CD14-positive monocyte (primary cell): ENCODE data around the gene GH2. TPM values are rescaled to one million over a fixed set of nuclear protein-coding genes. Genes with fewer than 3 reads are reported as not detected.

ENCODE experiments used
- DNase-seq, 3 donors: peaks; one replicate each; pipeline ENCODE4 v3.0.0-alpha.2; 2011 to 2022
- H2AFZ ChIP-seq: 2 replicates; pipeline ENCODE4 v1.6.0; 2012; ENCODE audit warnings: mild to moderate bottlenecking, low read depth, low read length, inconsistent platforms; ENCODE audit not compliant: insufficient read depth, poor library complexity, severe bottlenecking
- H3K27ac ChIP-seq, 2 donors: 1 replicate in 1 of 2; 2 replicates in 1 of 2; pipeline ENCODE4 v1.5.1; 2012 to 2013; ENCODE audit warnings: low read length in 2 of 2, control low read depth in 1 of 2, inconsistent platforms in 1 of 2, low read depth in 1 of 2, mild to moderate bottlenecking in 1 of 2
- H3K27me3 ChIP-seq, 2 donors: one replicate each; pipeline versions ENCODE4 v1.6.0 to v1.6.1; 2011 to 2013; ENCODE audit warnings: low read length in 2 of 2; ENCODE audit not compliant: control insufficient read depth in 2 of 2, insufficient read depth in 2 of 2
- H3K36me3 ChIP-seq, 2 donors: replicated peaks in 1 of 2; 1 replicate in 1 of 2; 2 replicates in 1 of 2; pipeline versions ENCODE4 v1.5.1 to v1.6.1; 2012 to 2013; ENCODE audit warnings: low read length in 2 of 2, control low read depth in 1 of 2, inconsistent platforms in 1 of 2, mild to moderate bottlenecking in 1 of 2; ENCODE audit not compliant: insufficient read depth in 2 of 2, control insufficient read depth in 1 of 2
- H3K4me1 ChIP-seq, 2 donors: 1 replicate in 1 of 2; 2 replicates in 1 of 2; pipeline versions ENCODE4 v1.5.1 to v1.6.1; 2012 to 2013; ENCODE audit warnings: low read length in 2 of 2, control low read depth in 1 of 2, inconsistent platforms in 1 of 2, mild to moderate bottlenecking in 1 of 2, moderate library complexity in 1 of 2; ENCODE audit not compliant: insufficient read depth in 2 of 2, control insufficient read depth in 1 of 2
- H3K4me2 ChIP-seq: replicated peaks from 2 replicates; pipeline ENCODE3; 2012; ENCODE audit warnings: low read length, moderate library complexity, mild to moderate bottlenecking; ENCODE audit not compliant: poor library complexity, severe bottlenecking; ENCODE audit errors: extremely low read depth
- H3K4me3 ChIP-seq, 3 experiments: fragments of 200-600 bp in 1 of 3; sonication (generic) in 1 of 3; replicated peaks in 1 of 3; 1 replicate in 2 of 3; 2 replicates in 1 of 3; pipeline ENCODE4 v1.5.1; 2011 to 2013; ENCODE audit warnings: low read length in 3 of 3, mild to moderate bottlenecking in 3 of 3, control low read depth in 2 of 3, low read depth in 2 of 3, inconsistent platforms in 1 of 3, moderate library complexity in 1 of 3
- H3K79me2 ChIP-seq: 2 replicates; pipeline ENCODE4 v1.6.0; 2012; ENCODE audit warnings: mild to moderate bottlenecking, control low read depth, inconsistent platforms, low read length, moderate library complexity; ENCODE audit not compliant: insufficient read depth
- H3K9ac ChIP-seq: 2 replicates; pipeline ENCODE4 v1.6.0; 2017; ENCODE audit warnings: low read length, mild to moderate bottlenecking; ENCODE audit not compliant: insufficient read depth, poor library complexity, severe bottlenecking
- H3K9me3 ChIP-seq, 2 donors: replicated peaks in 1 of 2; 1 replicate in 1 of 2; 2 replicates in 1 of 2; pipeline versions ENCODE4 v1.5.1 to v1.6.1; 2012 to 2013; ENCODE audit warnings: low read length in 2 of 2, control low read depth in 1 of 2; ENCODE audit not compliant: control insufficient read depth in 1 of 2, insufficient read depth in 1 of 2
- H4K20me1 ChIP-seq: 2 replicates; pipeline ENCODE4 v1.6.0; 2012; ENCODE audit warnings: mild to moderate bottlenecking, low read length, control low read depth, moderate library complexity; ENCODE audit not compliant: insufficient read depth
- H3K27ac Mint-ChIP-seq, 7 donors: one replicate each; pipeline ENCODE4 v1.8.0; 2020; ENCODE audit warnings: mild to moderate bottlenecking in 7 of 7, mixed read lengths in 7 of 7, moderate library complexity in 6 of 7, inconsistent platforms in 2 of 7
- H3K27me3 Mint-ChIP-seq, 3 donors: one replicate each; pipeline ENCODE4 v1.8.0; 2021 to 2022; ENCODE audit warnings: low read depth in 3 of 3, mild to moderate bottlenecking in 3 of 3, mixed read lengths in 3 of 3, moderate library complexity in 3 of 3, inconsistent platforms in 1 of 3
- H3K36me3 Mint-ChIP-seq, 2 donors: one replicate each; pipeline ENCODE4 v1.8.0; 2020; ENCODE audit warnings: mixed read lengths in 2 of 2, inconsistent platforms in 1 of 2, mild to moderate bottlenecking in 1 of 2
- H3K4me1 Mint-ChIP-seq: one replicate; pipeline ENCODE4 v1.8.0; 2020; ENCODE audit warnings: mild to moderate bottlenecking, mixed read lengths
- H3K4me3 Mint-ChIP-seq, 2 donors: one replicate each; pipeline ENCODE4 v1.8.0; 2020; ENCODE audit warnings: mild to moderate bottlenecking in 2 of 2, mixed read lengths in 2 of 2, moderate library complexity in 1 of 2
- H3K9me3 Mint-ChIP-seq, 7 donors: one replicate each; pipeline ENCODE4 v1.8.0; 2020 to 2022; ENCODE audit warnings: mixed read lengths in 7 of 7, mild to moderate bottlenecking in 6 of 7, moderate library complexity in 6 of 7, inconsistent platforms in 2 of 7
- WGBS: methylation state at CpG from one replicate; pipeline ENCODE4 v1.1.5; 2013; ENCODE audit warnings: missing lambda C conversion rate; ENCODE audit not compliant: insufficient coverage; 5-methylcytosine and 5-hydroxymethylcytosine counted together
- intact Hi-C, 2 donors: fragments of 100-400 bp; cut with micrococcal nuclease; formaldehyde crosslinking; loops; one replicate each; pipeline versions ENCODE4 v1.15.0 to v1.15.1; 2023
- polyA plus RNA-seq, 3 donors: library from polyadenylated mRNA; depleted of rRNA in 1 of 3; unstranded in 2 of 3; stranded (reverse) in 1 of 3; fragments of 300-500 nt in 2 of 3; fragments of >200 nt in 1 of 3; fragmentation: Illumina TruSeq in 2 of 3; gene quantifications; 1 replicate in 2 of 3; 2 replicates in 1 of 3; pipeline ENCODE4 v1.2.3, GENCODE V29; 2012 to 2021
- TF ChIP-seq, protein P1 (sequence below): fragments of 200-600 bp; IDR thresholded peaks from one replicate; pipeline ENCODE4 v1.8.0; 2022; ENCODE audit warnings: antibody characterized with exemption, mild to moderate bottlenecking

GH2 gene
- polyA plus RNA-seq, 3 donors: not detected

GRCh38 chr17:63835167-63835720, 46.5 kb downstream of the GH2 start:
- Mint-ChIP-seq H3K36me3 (peaks cover 59 to 70% of the 10 kb centered on the region in 2 donors), H3K4me3 (no peak overlapping the region), H3K27ac (peak overlapping the region in 6 of 7 donors; percentile 15 to 81 (median 62)), H3K9me3 (no peaks in the 10 kb centered on the region), H3K4me1 (peaks cover 35% of the 10 kb centered on the region), H3K27me3 (peaks cover 0 to 1% (median 0%) of the 10 kb centered on the region in 3 donors)
- Histone ChIP-seq H3K27me3 (no peaks in the 10 kb centered on the region), H3K4me3 (no peak overlapping the region), H3K9ac (no peak overlapping the region), H3K4me2 (no peak overlapping the region), H2AFZ (no peak overlapping the region), H3K27ac (peak overlapping the region in 1 of 2 donors; percentile 56), H4K20me1 (peaks cover 95% of the 10 kb centered on the region), H3K79me2 (peaks cover 65% of the 10 kb centered on the region), H3K36me3 (peaks cover 64 to 76% of the 10 kb centered on the region in 2 donors), H3K4me1 (peaks cover 24 to 32% of the 10 kb centered on the region in 2 donors), H3K9me3 (no peaks in the 10 kb centered on the region)
- no peak for DNase-seq
- 88% methylated on average over 9 of the region's 9 CpGs for WGBS
- TF ChIP-seq, protein P1, sequence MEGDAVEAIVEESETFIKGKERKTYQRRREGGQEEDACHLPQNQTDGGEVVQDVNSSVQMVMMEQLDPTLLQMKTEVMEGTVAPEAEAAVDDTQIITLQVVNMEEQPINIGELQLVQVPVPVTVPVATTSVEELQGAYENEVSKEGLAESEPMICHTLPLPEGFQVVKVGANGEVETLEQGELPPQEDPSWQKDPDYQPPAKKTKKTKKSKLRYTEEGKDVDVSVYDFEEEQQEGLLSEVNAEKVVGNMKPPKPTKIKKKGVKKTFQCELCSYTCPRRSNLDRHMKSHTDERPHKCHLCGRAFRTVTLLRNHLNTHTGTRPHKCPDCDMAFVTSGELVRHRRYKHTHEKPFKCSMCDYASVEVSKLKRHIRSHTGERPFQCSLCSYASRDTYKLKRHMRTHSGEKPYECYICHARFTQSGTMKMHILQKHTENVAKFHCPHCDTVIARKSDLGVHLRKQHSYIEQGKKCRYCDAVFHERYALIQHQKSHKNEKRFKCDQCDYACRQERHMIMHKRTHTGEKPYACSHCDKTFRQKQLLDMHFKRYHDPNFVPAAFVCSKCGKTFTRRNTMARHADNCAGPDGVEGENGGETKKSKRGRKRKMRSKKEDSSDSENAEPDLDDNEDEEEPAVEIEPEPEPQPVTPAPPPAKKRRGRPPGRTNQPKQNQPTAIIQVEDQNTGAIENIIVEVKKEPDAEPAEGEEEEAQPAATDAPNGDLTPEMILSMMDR: peak; percentile 13
- intact Hi-C loops: no loop called here

DNA sequence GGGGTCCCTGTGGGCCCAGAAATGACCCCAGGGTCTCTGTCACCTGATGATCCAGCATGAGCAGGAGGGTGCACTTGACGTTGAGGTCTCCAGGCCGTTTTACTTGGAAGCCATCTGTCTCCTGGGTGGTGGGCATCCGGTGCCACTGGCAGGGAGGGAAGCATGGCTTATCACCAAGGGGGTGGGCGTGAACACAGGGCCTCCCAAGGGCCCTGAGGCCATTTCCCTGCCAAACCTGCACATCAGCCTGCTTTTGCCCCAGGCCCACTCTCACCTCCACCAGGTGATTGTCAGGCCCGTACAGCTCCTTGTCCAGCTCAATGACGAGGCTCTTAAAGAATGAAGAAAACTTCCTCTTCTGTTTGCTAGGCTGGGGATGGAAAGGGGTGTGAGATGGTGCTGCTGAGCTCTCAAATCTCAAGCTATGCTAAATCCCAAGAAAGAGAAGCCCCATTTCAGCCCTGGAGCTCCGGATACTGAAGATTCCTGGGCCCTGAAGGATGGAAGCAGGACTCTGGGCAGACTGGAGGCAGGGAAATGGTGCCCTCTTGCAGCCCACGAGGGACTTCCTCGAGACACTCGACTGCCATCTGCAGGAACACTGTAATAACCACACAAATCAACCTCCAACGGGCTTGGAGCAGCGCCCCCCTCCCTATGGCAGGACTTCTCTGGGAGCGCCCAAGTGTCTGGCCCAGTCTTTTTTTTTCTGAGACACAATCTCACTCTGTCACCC, 47.1 kb downstream of the GH2 start:
- H3K4me1 Mint-ChIP-seq: peaks cover 34% of the 10 kb centered on the region
- H3K27me3 Mint-ChIP-seq: peaks cover 0 to 1% (median 0%) of the 10 kb centered on the region in 3 donors
- no peaks in the 10 kb centered on the region for H3K9me3 Mint-ChIP-seq
- H4K20me1 ChIP-seq: peaks cover 95% of the 10 kb centered on the region
- peak overlapping the region; percentile 11 to 56 for H3K27ac ChIP-seq
- H3K4me3 Mint-ChIP-seq: no peak overlapping the region
- peaks cover 66 to 76% of the 10 kb centered on the region in 2 donors for H3K36me3 Mint-ChIP-seq
- H3K4me3 ChIP-seq: no peak overlapping the region
- H3K9ac ChIP-seq: no peak overlapping the region
- WGBS: 22% methylated on average over 11 of the region's 13 CpGs
- peaks cover 18 to 26% of the 10 kb centered on the region in 2 donors for H3K4me1 ChIP-seq
- peak overlapping the region; percentile 46 for H2AFZ ChIP-seq
- intact Hi-C loops: no loop called here
- H3K27ac Mint-ChIP-seq: peak overlapping the region in 6 of 7 donors; percentile 40 to 88 (median 80)
- H3K36me3 ChIP-seq: peaks cover 71 to 83% of the 10 kb centered on the region in 2 donors
- DNase-seq: peak; percentile 44 to 73 (median 66)
- H3K79me2 ChIP-seq: peaks cover 65% of the 10 kb centered on the region
- TF ChIP-seq, protein P1: peak; percentile 77
- no peaks in the 10 kb centered on the region for H3K27me3 ChIP-seq
- no peak overlapping the region for H3K4me2 ChIP-seq
- no peaks in the 10 kb centered on the region for H3K9me3 ChIP-seq
